ENCODE data around the gene CPHXL.

The CPHXL gene

GRCh38 chr16:75742424-75743047 lies 16.2 kb upstream of the CPHXL start:
- Histone ChIP-seq H3K4me3 (ENCODE audit: low read length) (no peak overlapping the region), H3K36me3 (ENCODE audit: insufficient read depth, low read length) (no peaks in the 10 kb centered on the region), H3K9me3 (ENCODE audit: low read length) (peaks cover 8% of the 10 kb centered on the region), H3K27me3 (ENCODE audit: insufficient read depth, low read length) (no peaks in the 10 kb centered on the region), H3K4me1 (ENCODE audit: insufficient read depth, low read length) (no peaks in the 10 kb centered on the region), H2AFZ (ENCODE audit: low read depth, low read length) (no peak overlapping the region)

DNA sequence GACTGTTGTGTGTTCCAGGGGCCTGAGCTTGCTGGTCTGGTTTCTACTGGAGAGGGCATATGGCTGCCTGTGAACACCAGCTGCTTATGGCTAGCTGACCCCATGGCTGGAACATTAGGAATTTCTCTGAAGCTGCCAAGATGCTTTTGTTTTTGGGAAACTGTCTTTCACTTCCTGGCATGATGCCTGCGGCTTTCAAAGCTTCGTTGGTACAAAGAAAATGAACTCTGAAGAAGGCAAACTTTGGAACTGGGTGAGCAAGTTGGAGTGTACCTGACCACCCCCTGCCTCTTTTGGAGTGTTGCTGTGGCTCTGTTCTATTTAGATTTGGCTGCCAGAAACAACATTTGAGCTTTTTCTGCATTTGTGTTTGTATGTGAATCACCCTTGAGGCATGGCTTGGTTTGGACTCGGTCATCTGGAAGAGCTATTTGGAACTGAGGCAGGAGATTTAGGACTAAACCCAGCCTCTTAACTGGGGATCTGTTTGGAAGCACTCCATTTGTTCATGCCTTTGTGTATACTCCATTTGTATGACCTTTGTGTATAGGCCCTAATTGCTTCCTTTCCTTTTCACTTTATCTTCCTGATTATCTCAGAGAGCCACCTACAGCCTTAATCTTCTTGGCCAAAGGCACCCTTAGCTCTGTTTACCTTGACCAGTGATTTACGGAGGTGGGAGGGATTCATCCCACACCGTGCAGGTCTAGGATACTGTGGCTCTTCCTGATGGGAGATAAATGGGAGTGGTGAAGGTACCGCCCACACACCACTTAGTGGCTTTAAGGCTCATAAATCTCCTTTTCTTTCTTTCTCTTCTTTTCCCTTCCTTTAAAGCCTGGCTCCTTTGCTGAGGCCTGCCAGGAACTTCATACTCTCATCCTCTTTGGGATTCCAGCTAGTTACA lies 7.3 kb upstream of the CPHXL start:
- no peak overlapping the region for H3K4me3 ChIP-seq (ENCODE audit: low read length)
- H3K9me3 ChIP-seq (ENCODE audit: low read length): no peaks in the 10 kb centered on the region
- no peaks in the 10 kb centered on the region for H3K36me3 ChIP-seq (ENCODE audit: insufficient read depth, low read length)
- no peaks in the 10 kb centered on the region for H3K4me1 ChIP-seq (ENCODE audit: insufficient read depth, low read length)
- no peaks in the 10 kb centered on the region for H3K27me3 ChIP-seq (ENCODE audit: insufficient read depth, low read length)
- H2AFZ ChIP-seq (ENCODE audit: low read depth, low read length): no peak overlapping the region

DNA sequence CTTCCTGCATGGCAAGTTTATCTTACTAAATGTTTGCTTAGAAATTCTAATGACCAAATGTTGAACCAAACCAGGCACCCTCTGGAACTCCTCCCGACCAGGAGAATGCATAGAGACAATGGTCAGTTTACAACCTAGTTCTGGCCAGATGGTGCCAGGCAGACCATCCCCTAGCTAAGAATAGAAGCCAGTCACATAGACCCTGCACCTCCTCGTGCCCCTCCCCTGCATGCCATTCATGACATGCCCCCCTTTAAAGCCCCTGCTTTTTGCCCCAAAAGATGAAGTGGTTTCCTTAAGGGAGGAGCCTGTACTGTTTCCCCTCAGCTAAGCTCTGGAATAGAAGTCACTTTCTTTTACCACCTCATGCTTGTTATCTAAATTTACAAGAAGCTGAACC lies 6.6 kb upstream of the CPHXL start:
- H2AFZ ChIP-seq (ENCODE audit: low read depth, low read length): no peak overlapping the region
- H3K9me3 ChIP-seq (ENCODE audit: low read length): no peaks in the 10 kb centered on the region
- H3K27me3 ChIP-seq (ENCODE audit: insufficient read depth, low read length): no peaks in the 10 kb centered on the region
- no peaks in the 10 kb centered on the region for H3K36me3 ChIP-seq (ENCODE audit: insufficient read depth, low read length)
- no peaks in the 10 kb centered on the region for H3K4me1 ChIP-seq (ENCODE audit: insufficient read depth, low read length)
- H3K4me3 ChIP-seq (ENCODE audit: low read length): no peak overlapping the region

- no peaks in the 10 kb centered on the region for H3K27me3 ChIP-seq (ENCODE audit: insufficient read depth, low read length)
Observed at GRCh38 chr16:75727221-75727620, 931 bp upstream of the CPHXL start.

DNA sequence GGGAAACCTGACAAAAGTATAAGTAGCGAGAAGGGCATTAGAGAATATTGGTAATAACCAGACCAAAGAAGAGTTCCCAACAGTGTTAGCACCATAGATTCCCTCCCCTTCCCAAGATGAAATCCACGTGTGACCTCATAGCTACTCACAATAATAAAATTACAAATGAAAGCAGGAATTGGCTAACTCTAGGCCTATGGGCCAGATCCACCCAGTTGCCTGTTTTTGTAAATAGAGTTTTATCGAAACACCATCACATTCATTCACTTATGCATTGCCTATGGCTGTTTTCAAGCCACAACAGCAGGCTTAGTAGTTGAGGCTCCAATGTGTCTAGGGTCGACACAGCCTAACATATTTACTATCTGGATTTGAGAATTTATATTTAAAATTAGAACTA lies 7.8 kb downstream of the CPHXL start:
- Histone ChIP-seq H2AFZ (ENCODE audit: low read depth, low read length) (no peak overlapping the region), H3K4me1 (ENCODE audit: insufficient read depth, low read length) (no peaks in the 10 kb centered on the region), H3K4me3 (ENCODE audit: low read length) (no peak overlapping the region), H3K36me3 (ENCODE audit: insufficient read depth, low read length) (no peaks in the 10 kb centered on the region), H3K27me3 (ENCODE audit: insufficient read depth, low read length) (no peaks in the 10 kb centered on the region), H3K9me3 (ENCODE audit: low read length) (no peaks in the 10 kb centered on the region)

More at GRCh38 chr16:75727221-75727620, 931 bp upstream of the CPHXL start:
- Histone ChIP-seq H2AFZ (ENCODE audit: low read depth, low read length) (no peak overlapping the region), H3K9me3 (ENCODE audit: low read length) (no peaks in the 10 kb centered on the region), H3K4me1 (ENCODE audit: insufficient read depth, low read length) (no peaks in the 10 kb centered on the region), H3K36me3 (ENCODE audit: insufficient read depth, low read length) (no peaks in the 10 kb centered on the region), H3K4me3 (ENCODE audit: low read length) (no peak overlapping the region)

DNA sequence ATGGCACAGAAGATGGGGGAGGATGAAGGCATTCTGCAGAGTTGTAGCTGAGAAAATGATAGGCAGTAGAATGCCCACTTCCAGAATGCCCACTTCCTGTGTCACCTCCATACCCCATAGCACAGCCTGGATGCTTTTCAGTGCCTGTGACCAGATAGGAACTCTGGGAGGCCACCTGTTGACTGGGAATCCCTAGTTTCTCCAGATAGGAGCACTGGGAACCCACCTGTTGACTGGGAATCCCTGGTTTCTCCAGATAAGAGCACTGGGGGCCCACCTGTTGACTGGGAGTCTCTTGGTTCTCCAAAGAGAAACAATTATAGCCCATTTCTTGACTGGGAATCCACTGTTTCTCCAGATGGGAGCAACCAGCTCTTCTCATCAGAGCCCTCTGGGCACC lies 11.6 kb downstream of the CPHXL start:
- H3K4me1 ChIP-seq (ENCODE audit: insufficient read depth, low read length): no peaks in the 10 kb centered on the region

GRCh38 chr16:75710344-75710743 lies 15.9 kb downstream of the CPHXL start:
- no peak overlapping the region for H3K4me3 ChIP-seq (ENCODE audit: low read length)
- peaks cover 9% of the 10 kb centered on the region for H3K9me3 ChIP-seq (ENCODE audit: low read length)
- no peaks in the 10 kb centered on the region for H3K36me3 ChIP-seq (ENCODE audit: insufficient read depth, low read length)
- H3K27me3 ChIP-seq (ENCODE audit: insufficient read depth, low read length): no peaks in the 10 kb centered on the region
- no peak overlapping the region for H2AFZ ChIP-seq (ENCODE audit: low read depth, low read length)
- H3K4me1 ChIP-seq (ENCODE audit: insufficient read depth, low read length): peaks cover 26% of the 10 kb centered on the region

More for the DNA sequence above, 11.6 kb downstream of the CPHXL start:
- no peak overlapping the region for H3K4me3 ChIP-seq (ENCODE audit: low read length)
- H2AFZ ChIP-seq (ENCODE audit: low read depth, low read length): no peak overlapping the region
- no peaks in the 10 kb centered on the region for H3K27me3 ChIP-seq (ENCODE audit: insufficient read depth, low read length)
- no peaks in the 10 kb centered on the region for H3K36me3 ChIP-seq (ENCODE audit: insufficient read depth, low read length)
- H3K9me3 ChIP-seq (ENCODE audit: low read length): peaks cover 6% of the 10 kb centered on the region

DNA sequence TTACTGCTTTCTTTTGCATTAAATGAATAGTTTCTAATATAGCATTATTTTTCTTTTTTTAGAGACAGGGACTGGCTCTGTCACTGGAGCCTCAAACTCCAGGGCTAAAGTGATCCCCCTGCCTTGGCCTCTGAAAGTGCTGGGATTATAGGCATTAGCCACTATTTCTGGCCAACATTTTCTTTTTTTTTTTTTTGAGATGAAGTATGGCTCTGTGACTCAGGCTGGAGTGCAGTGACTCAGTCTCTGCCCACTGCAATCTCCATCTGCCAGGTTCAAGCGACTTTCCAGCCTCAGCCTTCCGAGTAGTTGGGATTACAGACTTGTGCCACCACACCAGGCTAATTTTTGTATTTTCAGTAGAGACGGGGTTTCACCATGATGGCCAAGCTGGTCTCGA lies 23.0 kb downstream of the CPHXL start:
- H2AFZ ChIP-seq (ENCODE audit: low read depth, low read length): no peak overlapping the region
- no peaks in the 10 kb centered on the region for H3K27me3 ChIP-seq (ENCODE audit: insufficient read depth, low read length)
- no peak overlapping the region for H3K4me3 ChIP-seq (ENCODE audit: low read length)
- H3K36me3 ChIP-seq (ENCODE audit: insufficient read depth, low read length): no peaks in the 10 kb centered on the region
- peaks cover 31% of the 10 kb centered on the region for H3K4me1 ChIP-seq (ENCODE audit: insufficient read depth, low read length)
- H3K9me3 ChIP-seq (ENCODE audit: low read length): no peaks in the 10 kb centered on the region

DNA sequence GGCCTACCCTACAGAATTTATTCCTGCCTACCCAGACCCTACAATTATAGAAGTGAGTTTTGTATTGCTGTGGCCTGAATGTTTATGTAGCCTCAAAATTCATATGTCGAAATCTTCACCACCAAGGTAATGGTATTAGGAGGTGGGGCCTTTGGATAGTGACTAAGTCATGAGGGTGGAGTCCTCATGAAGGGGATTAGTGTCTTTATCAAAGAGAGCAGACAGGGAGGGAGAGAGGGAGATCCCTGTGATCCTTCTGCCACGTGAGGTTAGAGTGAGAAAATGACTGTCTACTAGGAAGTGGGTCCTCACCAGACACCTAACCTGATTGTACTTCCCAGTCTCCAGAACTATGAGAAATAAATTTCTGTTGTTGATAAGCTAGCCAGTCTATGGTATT lies 24.0 kb downstream of the CPHXL start:
- no peaks in the 10 kb centered on the region for H3K36me3 ChIP-seq (ENCODE audit: insufficient read depth, low read length)

GRCh38 chr16:75701361-75701760 lies 24.9 kb downstream of the CPHXL start, which contains the start of gene DUXB:
Gene DUXB, minus strand, starts transcription at chr16:75701461. Its CDS starts 43 bp downstream, at chr16:75701418.
- no peaks in the 10 kb centered on the region for H3K36me3 ChIP-seq (ENCODE audit: insufficient read depth, low read length)
- no peak within 1 kb of the TSS for H2AFZ ChIP-seq (ENCODE audit: low read depth, low read length)
- no peaks in the 10 kb centered on the region for H3K27me3 ChIP-seq (ENCODE audit: insufficient read depth, low read length)

More for the DNA sequence above, 24.0 kb downstream of the CPHXL start:
- no peaks in the 10 kb centered on the region for H3K27me3 ChIP-seq (ENCODE audit: insufficient read depth, low read length)
- peaks cover 22% of the 10 kb centered on the region for H3K4me1 ChIP-seq (ENCODE audit: insufficient read depth, low read length)
- H2AFZ ChIP-seq (ENCODE audit: low read depth, low read length): no peak overlapping the region
- H3K9me3 ChIP-seq (ENCODE audit: low read length): no peaks in the 10 kb centered on the region
- H3K4me3 ChIP-seq (ENCODE audit: low read length): no peak overlapping the region

DNA sequence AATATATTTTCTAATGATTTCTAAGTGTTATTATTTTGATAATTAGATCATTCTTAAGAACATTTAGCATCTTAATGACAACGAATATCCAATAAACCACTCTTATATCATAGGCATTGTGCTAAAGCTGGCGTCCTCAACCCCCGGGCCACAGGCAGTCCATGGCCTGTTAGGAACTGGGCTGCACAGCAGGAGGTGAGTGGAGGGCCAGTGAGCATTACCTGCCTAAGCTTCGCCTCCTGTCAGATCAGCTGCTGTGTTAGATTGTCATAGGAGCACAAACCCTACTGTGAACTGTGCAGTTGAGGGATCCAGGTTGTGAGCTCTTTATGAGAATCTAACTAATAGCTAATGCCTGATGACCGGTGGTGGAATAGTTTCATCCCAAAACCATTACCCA lies 28.7 kb downstream of the CPHXL start:
- H3K36me3 ChIP-seq (ENCODE audit: insufficient read depth, low read length): no peaks in the 10 kb centered on the region
- no peak overlapping the region for H2AFZ ChIP-seq (ENCODE audit: low read depth, low read length)
- peaks cover 2% of the 10 kb centered on the region for H3K4me1 ChIP-seq (ENCODE audit: insufficient read depth, low read length)
- H3K4me3 ChIP-seq (ENCODE audit: low read length): no peak overlapping the region
- H3K9me3 ChIP-seq (ENCODE audit: low read length): no peaks in the 10 kb centered on the region
- H3K27me3 ChIP-seq (ENCODE audit: insufficient read depth, low read length): no peaks in the 10 kb centered on the region

More at GRCh38 chr16:75701361-75701760, 24.9 kb downstream of the CPHXL start, which contains the start of gene DUXB:
- H3K9me3 ChIP-seq (ENCODE audit: low read length): no peaks in the 10 kb centered on the region
- H3K4me3 ChIP-seq (ENCODE audit: low read length): no peak within 1 kb of the TSS
- H3K4me1 ChIP-seq (ENCODE audit: insufficient read depth, low read length): peaks cover 14% of the 10 kb centered on the region

GRCh38 chr16:75695708-75696107 lies 30.6 kb downstream of the CPHXL start:
- H3K9me3 ChIP-seq (ENCODE audit: low read length): no peaks in the 10 kb centered on the region

GRCh38 chr16:75687361-75687760 lies 38.9 kb downstream of the CPHXL start:
- no peaks in the 10 kb centered on the region for H3K27me3 ChIP-seq (ENCODE audit: insufficient read depth, low read length)
- peaks cover 5% of the 10 kb centered on the region for H3K9me3 ChIP-seq (ENCODE audit: low read length)
- no peaks in the 10 kb centered on the region for H3K36me3 ChIP-seq (ENCODE audit: insufficient read depth, low read length)
- no peak overlapping the region for H3K4me3 ChIP-seq (ENCODE audit: low read length)
- H3K4me1 ChIP-seq (ENCODE audit: insufficient read depth, low read length): no peaks in the 10 kb centered on the region
- no peak overlapping the region for H2AFZ ChIP-seq (ENCODE audit: low read depth, low read length)

More at GRCh38 chr16:75695708-75696107, 30.6 kb downstream of the CPHXL start:
- Histone ChIP-seq H3K4me3 (ENCODE audit: low read length) (no peak overlapping the region), H2AFZ (ENCODE audit: low read depth, low read length) (no peak overlapping the region), H3K36me3 (ENCODE audit: insufficient read depth, low read length) (no peaks in the 10 kb centered on the region), H3K27me3 (ENCODE audit: insufficient read depth, low read length) (no peaks in the 10 kb centered on the region), H3K4me1 (ENCODE audit: insufficient read depth, low read length) (peaks cover 2% of the 10 kb centered on the region)
